HG03066 (cell line): ENCODE results near the gene BHLHE23.
"Not testable (repeated sequence)": the region's sequence is repeated elsewhere in the genome, so short reads cannot be mapped to it uniquely, and the experiment has no call there.

ENCODE experiments used
- ATAC-seq: cut with Tn5 transposase; IDR thresholded peaks from one replicate; pipeline ENCODE4 v1.9.1; 2021; ENCODE audit warnings: low read depth; ENCODE audit not compliant: unreplicated experiment

Gene BHLHE23

DNA sequence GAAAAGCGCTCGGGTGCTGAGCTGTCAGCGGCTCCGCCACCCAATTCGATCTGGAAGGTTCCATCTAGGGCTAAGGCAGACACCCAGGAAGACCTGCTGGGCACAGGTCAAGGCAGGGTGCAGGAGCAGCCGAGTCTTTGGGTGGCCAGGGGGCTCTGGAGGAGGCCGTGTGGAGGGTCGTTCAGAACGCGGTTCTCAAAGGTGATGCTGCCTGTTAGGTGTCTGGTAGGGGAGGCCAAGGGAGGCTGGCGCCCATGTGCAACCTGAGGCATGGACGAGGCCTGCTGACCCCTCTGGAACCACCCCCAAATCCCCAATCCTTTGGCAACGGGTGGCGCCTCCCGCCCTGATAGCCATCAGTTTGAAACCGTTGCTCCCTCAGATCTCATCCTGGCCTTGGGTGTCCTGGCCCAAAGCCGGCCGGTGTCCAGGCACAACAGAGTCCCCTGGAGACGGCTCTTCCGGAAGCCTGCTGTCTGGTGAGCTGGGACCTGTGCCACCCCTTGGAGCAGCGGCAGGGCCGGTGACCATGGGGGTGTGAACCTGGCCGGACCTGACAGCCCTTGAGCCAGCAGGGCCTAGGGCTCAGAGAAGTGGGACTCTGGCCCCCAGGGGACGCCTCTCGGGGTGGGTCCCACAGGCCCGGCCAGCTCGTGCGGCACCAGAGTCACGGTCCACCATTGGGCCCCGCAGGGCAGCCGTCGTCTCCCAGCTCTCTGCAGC lies 43.7 kb downstream of the BHLHE23 start:
- no peak for ATAC-seq

DNA sequence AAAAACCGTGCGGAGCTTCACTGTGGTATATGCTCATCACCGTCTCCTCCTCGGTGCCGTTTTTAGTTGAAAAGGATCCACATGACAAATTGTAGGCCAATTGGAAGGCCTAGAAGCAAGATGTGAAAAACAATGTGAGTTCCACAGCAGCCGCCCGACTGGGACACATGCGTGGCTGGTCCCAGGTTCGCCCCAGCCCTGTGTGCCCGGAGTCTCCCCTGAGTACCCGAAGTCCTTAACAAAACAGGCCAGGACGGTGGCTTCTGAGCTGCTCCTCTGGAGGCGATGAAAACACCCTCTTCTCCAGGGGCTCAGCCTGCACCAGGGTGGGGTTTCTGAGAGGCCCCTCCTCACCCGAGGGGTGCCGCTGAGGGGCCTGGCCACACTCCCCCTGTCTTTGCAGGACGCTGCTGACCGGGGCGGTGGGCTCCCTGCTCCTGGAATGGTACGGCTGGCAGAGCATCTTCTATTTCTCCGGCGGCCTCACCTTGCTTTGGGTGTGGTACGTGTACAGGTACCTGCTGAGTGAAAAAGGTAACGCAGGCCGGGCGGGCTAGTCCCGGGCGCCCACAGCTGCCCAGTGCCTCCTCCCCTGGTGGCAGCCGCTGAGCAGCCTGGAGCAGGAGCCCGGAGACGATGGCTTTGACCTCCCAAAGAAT lies 44.4 kb downstream of the BHLHE23 start:
- ATAC-seq, result no peak

DNA sequence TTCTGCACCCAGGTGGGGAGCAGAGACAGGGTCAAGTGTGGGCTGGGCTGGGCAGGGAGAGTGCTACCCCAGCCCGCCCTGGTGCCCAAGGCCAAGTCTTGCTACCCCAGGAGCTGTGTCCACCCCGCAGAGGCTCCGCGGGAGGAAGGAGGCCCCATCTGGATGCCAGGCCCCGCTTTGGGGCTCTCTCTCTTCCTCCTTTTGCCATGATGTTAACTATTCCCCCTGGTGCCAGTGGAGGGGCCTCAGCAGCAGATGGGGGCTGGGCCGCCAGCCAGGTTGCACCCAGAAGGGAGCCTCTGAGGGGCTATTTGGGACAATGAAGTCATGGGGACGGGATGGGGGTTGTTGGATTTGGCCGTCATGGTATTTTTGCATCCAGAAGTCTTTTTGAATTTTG lies 45.0 kb downstream of the BHLHE23 start:
- ATAC-seq, result no peak

DNA sequence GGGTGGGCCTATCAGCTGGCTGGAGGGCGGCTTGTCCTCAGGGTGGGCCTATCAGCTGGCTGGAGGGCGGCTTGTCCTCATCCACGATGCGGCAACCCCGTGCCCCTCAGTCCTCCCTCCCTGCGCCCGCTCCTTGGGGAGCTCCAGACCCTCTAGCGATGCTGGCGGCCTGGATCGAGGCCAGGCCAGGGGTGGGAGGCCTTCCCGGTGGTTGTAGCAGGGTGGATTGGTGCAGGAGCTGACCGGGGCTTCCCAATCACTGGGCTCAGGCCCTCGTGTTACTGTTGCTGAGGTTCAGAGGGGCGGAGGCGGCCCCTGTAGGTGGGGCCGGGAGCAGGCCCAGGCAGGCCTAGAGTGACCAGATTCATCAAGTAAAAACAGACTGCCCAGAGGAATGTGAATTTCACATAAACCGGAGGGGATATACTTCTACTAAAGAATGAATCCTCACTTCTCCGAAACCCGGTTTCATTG lies 45.4 kb downstream of the BHLHE23 start:
- ATAC-seq, result no peak

DNA sequence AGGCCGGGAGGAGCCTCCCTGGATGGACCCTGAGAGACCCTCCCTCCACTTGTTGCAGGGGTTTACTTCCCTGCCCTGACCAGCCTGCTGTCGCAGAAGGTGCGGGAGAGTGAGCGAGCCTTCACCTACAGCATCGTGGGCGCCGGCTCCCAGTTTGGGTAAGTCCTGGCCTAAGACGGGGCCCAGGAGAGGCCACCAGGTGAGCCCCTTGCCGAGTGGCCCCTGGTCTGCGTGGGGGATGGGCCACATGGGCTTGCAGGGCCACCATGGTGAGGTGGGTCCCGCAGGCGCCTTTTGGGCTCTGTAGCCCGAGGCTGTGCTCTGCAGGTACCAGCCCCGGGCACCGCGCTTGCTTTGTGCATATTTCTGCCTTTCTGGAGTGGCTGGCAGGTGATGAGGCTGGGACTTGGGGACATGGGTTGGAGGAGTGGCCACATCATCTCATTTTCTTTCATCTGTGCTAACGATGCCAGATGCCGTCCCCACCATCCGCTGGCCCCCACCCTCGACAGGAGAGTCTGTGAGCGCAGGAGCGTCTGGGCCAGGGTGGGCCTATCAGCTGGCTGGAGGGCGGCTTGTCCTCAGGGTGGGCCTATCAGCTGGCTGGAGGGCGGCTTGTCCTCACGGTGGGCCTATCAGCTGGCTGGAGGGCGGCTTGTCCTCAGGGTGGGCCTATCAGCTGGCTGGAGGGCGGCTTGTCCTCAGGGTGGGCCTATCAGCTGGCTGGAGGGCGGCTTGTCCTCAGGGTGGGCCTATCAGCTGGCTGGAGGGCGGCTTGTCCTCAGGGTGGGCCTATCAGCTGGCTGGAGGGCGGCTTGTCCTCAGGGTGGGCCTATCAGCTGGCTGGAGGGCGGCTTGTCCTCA lies 46.1 kb downstream of the BHLHE23 start:
- ATAC-seq, result not testable (repeated sequence)

DNA sequence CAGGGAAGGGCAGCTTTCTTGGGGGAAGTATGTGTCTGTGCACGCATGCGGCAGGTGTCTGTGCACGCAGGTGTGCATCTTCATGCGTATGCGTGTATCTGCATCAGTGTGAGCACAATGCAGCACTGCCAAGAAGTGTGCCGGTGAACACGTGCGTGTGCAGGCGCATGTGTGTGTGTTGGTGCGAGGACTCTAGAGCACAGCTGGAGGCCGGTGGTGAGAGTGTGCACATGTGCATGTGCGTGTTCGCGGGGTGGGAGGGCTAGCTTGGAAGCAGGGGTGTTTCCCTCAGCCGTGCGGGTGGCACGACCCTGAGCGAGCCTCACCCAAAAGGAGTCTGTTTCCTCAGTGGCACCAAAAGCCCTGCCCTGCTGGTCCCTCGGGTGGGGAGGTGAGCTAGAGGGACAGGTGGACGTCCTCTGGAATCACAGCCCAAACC lies 46.7 kb downstream of the BHLHE23 start:
- ATAC-seq, result no peak

DNA sequence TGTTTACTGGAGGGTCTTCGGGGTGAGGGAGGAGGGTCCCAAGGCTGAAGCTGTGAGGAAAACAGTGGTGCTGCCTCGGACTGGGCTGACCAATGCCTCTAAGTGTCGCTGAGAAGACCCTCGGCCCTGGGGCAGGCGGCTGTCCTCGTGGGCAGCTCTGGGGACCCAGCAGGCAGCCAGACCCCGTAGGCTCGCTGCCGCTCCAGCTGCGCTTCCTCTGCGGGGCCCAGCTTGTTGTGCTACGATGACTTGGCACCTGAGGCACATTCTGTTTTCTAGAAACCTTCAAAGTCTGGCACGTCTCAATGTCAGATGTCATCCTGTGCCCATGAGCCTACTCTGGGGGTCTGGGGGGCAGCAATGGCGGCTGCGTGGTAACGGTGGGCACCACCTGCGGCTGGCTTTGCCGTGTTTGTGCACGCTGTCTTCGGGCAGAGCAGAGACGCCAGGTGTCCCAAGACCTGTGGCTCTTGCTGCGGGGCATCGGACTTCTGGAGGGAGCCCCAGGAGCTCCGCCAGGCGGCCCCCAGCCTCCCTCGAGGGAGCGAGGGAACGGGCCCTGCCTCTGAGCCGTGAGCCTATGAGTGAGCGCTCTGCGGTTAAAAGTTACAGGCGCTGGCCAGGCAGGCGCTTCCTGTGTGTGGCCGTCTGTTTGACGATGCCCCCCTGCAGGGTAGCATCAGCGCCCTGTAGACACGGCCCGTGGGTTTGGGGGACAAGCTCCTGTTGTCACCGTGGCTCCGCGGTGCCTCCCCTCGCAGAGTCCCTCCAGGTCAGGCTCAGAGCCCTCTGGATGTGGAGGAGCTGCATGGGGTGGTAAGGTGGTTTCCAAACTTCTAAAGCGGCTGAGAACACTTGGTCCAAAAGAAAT lies 47.4 kb downstream of the BHLHE23 start:
- no peak for ATAC-seq

DNA sequence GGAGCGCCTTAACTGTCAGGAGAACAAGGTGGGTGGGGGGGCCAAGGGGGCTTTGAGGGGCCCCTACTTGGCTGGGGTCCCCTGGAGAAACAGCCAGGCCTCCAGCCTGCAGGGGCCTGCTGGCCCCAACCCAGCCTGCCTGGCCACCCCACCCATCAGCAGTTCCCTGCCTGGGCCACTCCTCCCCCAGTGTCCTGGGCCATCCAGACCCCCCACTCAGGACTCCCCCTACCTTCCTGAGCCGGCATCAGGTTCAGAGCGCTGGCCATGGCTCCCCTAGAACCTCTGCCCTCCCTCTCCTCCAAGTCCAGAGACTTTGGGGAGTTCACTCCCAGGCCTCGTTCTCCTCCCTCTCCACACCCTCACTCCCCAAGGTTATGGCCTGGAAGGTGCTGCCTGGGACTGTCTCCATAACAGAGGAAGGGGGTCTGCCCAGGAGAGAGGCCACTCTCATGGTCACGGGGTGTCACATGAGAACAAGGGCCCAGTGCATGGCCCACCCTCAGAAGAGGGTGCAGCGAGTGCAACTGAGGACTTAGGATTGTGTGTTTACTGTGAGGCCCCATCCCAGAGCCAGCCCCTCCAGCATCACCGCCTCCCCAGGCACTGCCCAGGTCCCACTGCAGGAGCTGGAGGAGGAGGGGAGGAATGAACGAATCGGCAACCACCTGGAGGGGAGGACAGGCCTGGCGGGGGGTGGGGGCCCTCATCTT lies 48.2 kb downstream of the BHLHE23 start:
- ATAC-seq, result no peak

DNA sequence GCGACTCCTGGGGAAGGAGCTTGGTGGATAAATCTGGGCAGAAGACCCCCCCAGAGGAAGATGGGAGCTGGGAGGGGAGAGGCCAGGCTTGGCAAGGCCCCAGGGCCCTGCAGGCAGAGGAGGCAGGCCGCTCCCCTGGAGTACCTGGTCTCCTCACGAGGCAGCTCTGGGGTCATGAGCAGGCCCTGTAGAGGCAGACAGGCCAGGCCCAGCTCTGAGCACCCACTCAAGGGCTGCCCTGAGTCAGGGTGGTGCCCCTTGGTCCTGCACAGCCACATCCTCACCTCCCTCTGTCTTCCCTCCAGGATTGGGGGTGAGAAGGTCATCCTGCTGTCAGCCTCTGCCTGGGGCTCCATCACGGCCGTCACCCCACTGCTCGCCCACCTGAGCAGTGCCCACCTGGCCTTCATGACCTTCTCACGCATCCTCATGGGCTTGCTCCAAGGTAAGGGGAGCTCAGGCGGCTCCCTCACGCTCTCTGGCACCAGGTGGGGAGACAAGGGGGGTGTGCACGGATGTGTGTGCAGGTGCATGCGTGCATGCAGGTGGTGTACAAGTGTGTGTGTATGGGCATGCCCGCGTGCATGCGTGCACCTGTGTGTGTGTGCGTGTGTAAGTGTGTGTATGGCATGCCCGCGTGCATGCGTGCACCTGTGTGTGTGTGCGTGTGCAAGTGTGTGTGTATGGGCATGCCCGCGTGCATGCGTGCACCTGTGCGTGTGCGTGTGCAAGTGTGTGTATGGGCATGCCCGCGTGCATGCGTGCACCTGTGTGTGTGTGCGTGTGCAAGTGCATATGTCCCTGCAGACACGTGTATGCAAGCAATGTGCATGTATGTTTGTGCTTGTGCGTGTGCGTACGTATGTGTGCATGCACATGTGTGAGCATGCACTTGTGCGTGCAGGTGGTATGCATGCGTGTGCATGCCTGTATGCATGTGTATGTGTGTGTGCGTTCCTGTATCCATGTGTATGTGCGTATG lies 49.3 kb downstream of the BHLHE23 start:
- ATAC-seq, result no peak

DNA sequence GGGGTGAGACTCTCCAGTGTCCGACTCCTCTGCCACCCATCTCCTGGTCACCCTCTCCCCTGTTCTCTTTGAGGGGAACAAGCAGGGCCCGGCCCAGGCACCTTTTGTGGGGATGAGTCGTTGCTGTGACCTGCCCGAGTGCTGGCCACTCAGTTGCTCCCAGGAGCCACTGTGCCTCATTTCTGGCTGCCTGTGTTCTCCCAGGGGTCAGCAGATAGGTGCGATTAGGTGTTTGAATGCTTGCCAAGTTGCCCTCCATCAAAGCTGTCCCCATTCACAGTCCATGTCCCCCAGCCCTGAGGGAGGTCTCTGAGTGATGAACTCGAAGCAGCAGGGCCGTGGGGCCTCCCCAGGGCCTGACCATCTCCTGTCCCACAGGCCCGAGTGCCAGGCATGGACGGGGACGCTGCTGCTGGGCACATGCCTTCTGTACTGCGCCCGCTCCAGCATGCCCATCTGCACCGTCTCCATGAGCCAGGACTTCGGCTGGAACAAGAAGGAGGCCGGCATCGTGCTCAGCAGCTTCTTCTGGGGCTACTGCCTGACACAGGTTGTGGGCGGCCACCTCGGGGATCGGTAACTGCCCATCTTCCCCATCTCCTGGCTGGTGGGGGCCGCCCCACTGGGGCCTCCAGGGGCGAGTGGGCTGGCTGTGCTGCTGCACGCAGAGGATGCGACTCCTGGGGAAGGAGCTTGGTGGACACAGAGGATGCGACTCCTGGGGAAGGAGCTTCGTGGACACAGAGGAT lies 50.2 kb downstream of the BHLHE23 start:
- ATAC-seq, result no peak
